DOHH2 (cell line): ENCODE results near the gene MDP1.

Experiments used
- EZH2phosphoT487 ChIP-seq: fragments of 200-600 bp; sonication (generic); IDR thresholded peaks from 2 replicates; pipeline ENCODE4 v1.6.1; 2017; ENCODE audit warnings: borderline replicate concordance, mild to moderate bottlenecking, antibody characterized with exemption, low read length, moderate library complexity, mixed read lengths
- TF ChIP-seq, protein P1 (sequence below): fragments of 200-600 bp; sonication (generic); IDR thresholded peaks from one replicate; pipeline ENCODE4 v1.5.1; 2014; ENCODE audit warnings: antibody characterized with exemption, mild to moderate bottlenecking, low read depth, low read length; ENCODE audit not compliant: poor library complexity, severe bottlenecking

DNA sequence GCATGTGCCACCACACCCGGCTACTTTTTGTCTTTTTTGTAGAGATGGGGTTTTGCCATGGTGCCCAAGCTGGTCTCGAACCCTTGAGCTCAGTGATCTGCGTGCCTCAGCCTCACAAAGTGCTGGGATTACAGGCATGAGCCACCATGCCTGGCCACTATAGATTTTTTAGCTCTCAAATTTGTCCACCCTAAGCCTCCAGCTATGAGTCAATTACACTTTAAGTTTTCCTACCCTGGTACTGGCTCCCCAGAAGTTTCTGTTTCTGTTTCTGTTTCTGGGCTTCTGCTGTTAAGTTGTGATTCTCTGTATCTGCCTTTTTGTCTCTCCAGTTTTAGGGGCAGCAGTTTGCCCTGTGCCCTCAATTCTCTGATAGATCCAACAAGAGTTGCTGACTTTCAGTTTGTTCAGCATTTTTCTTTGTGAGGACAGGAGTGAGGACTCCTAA is 30.9 kb upstream of the MDP1 start:
- TF ChIP-seq, protein P1, sequence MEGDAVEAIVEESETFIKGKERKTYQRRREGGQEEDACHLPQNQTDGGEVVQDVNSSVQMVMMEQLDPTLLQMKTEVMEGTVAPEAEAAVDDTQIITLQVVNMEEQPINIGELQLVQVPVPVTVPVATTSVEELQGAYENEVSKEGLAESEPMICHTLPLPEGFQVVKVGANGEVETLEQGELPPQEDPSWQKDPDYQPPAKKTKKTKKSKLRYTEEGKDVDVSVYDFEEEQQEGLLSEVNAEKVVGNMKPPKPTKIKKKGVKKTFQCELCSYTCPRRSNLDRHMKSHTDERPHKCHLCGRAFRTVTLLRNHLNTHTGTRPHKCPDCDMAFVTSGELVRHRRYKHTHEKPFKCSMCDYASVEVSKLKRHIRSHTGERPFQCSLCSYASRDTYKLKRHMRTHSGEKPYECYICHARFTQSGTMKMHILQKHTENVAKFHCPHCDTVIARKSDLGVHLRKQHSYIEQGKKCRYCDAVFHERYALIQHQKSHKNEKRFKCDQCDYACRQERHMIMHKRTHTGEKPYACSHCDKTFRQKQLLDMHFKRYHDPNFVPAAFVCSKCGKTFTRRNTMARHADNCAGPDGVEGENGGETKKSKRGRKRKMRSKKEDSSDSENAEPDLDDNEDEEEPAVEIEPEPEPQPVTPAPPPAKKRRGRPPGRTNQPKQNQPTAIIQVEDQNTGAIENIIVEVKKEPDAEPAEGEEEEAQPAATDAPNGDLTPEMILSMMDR = no peak
- TF ChIP-seq EZH2phosphoT487 = no peak
